Upper lobe of left lung (tissue), 6 donors: ENCODE measurements around the gene DPYSL3. TPM values are rescaled to one million over a fixed set of nuclear protein-coding genes. Genes with fewer than 3 reads are reported as not detected.

Experiments
- ATAC-seq, 2 donors: fragments of 200-7000 bp; cut with Tn5 transposase; one replicate each; pipeline ENCODE4 v1.9.1; 2022; ENCODE audit warnings: mild to moderate bottlenecking in 2 of 2, moderate library complexity in 2 of 2; ENCODE audit not compliant: low FRiP score in 2 of 2
- DNase-seq, 2 donors: peaks; one replicate each; pipeline ENCODE4 v3.0.0-alpha.2; 2019 to 2020
- H3K27ac ChIP-seq, 4 donors: fragments of 200-600 bp; sonication (generic); one replicate each; pipeline ENCODE4 v1.5.1; 2016 to 2019
- H3K27me3 ChIP-seq, 4 donors: fragments of 200-600 bp; sonication (generic); one replicate each; pipeline ENCODE4 v1.5.1; 2017 to 2019
- H3K36me3 ChIP-seq, 4 donors: fragments of 200-600 bp; sonication (generic); one replicate each; pipeline ENCODE4 v1.5.1; 2016 to 2019
- H3K4me1 ChIP-seq, 4 donors: fragments of 200-600 bp; sonication (generic); one replicate each; pipeline ENCODE4 v1.5.1; 2018 to 2019
- H3K4me3 ChIP-seq, 4 donors: fragments of 200-600 bp; sonication (generic); one replicate each; pipeline ENCODE4 v1.5.1; 2017 to 2019; ENCODE audit warnings: mild to moderate bottlenecking in 2 of 4, moderate library complexity in 1 of 4
- H3K9me3 ChIP-seq, 4 donors: fragments of 200-600 bp; sonication (generic); one replicate each; pipeline ENCODE4 v1.5.1; 2018 to 2019
- CTCF ChIP-seq, 6 experiments: fragments of 450-650 bp in 4 of 6; fragments of 200-600 bp in 2 of 6; sonication (generic) in 2 of 6; IDR thresholded peaks; one replicate each; pipeline ENCODE4 v1.5.1; 2016 to 2019; ENCODE audit warnings: antibody characterized with exemption in 6 of 6
- EP300 ChIP-seq, 4 donors: sonication (generic); formaldehyde crosslinking; IDR thresholded peaks; one replicate each; pipeline ENCODE4 v1.5.1; 2017; ENCODE audit warnings: antibody characterized with exemption in 4 of 4, control low read depth in 2 of 4
- POLR2A ChIP-seq, 4 donors: fragments of 450-650 bp; IDR thresholded peaks; one replicate each; pipeline ENCODE4 v1.5.1; 2016 to 2017; ENCODE audit warnings: antibody characterized with exemption in 4 of 4, mild to moderate bottlenecking in 2 of 4
- POLR2AphosphoS5 ChIP-seq, 2 donors: sonication (generic); formaldehyde crosslinking; IDR thresholded peaks; one replicate each; pipeline ENCODE4 v1.5.1; 2017; ENCODE audit warnings: antibody characterized with exemption in 2 of 2
- WGBS, 2 donors: methylation state at CpG; one replicate each; pipeline ENCODE4 v1.1.5; 2017 to 2018; 5-methylcytosine and 5-hydroxymethylcytosine counted together
- small RNA-seq, 4 donors: library from RNA; depleted of rRNA; stranded (forward); fragments of <200 nt; gene quantifications; one replicate each; pipeline ENCODE3, GENCODE V24; 2016
- total RNA-seq, 6 donors: library from RNA; depleted of rRNA in 4 of 6; stranded (reverse); fragments of >200 nt in 4 of 6; gene quantifications; one replicate each; pipeline versions ENCODE4 v1.1.0 to v1.2.1, GENCODE V29; 2016 to 2021
- donor health status: DM: no; HTN: no; CAD: no; lungs with moderate emphysema.
- donor health status: DM: no; HTN: yes; CAD: no; lungs with severe emphysema.

DPYSL3 gene
- total RNA-seq, 6 donors from 2014 or later, result 24.4 to 85.1 (median 40.6) TPM

DNA sequence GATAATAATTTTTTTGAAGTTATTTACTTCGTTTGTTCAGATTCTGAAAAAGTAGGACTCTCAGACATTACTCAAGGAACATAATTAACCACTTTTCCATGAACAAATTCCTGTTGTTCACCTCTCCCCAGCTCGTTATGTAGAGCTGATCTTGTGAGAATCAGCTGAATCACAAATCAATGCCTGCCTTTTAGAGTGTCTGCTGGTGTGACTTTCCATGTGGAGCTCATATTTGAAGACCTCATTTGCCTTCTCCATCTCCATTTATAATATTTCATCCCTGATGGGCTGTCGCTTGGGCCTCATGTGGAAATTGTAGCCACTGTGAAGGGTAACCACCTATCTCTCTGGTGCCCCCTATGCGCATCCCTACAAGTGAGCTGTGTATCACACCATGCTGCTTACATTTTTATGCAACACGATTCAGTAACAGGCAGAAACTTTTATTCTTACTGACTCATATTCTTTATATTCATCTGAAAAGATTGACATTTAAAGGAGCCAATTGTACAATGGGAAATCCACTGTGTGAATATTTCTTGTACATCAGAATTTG is 163.8 kb downstream of the DPYSL3 start:
- H3K36me3 ChIP-seq, result no peaks in the 10 kb centered on the region
- no peak overlapping the region for H3K4me3 ChIP-seq
- no peaks in the 10 kb centered on the region for H3K4me1 ChIP-seq
- DNase-seq (no peak), ATAC-seq (no peak)
- H3K27me3 ChIP-seq, result no peaks in the 10 kb centered on the region
- H3K27ac ChIP-seq, result no peak overlapping the region
- TF ChIP-seq EP300 (IDR thresholded peaks at IDR 0.05), result no peak
- no peak for TF ChIP-seq POLR2AphosphoS5 (IDR thresholded peaks at IDR 0.05)
- TF ChIP-seq CTCF (IDR thresholded peaks at IDR 0.05), result no peak
- no peak for TF ChIP-seq POLR2A (IDR thresholded peaks at IDR 0.05)
- H3K9me3 ChIP-seq, result no peaks in the 10 kb centered on the region
- 79 to 87% methylated on average over 5 of the region's 5 CpGs for WGBS, 2 donors

DNA sequence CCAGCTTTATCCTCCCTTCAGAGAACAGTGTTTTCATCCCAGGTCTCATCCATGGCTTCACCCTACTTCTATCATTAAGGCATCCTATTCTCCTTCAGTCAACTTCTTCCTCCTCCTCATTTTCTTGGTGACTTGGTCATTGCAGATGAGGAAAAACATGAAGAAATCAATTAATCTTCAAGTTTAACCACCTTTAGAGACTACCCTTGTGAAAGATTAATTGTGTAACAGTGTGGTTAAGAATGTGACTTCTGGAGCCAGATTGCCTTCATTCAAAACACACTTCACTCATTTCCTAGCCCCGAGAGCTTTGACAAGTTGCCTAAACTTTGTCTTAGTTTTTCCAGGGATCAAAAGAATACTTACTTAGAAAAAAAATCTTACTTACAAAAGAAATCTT is 165.0 kb downstream of the DPYSL3 start:
- Histone ChIP-seq H3K27ac (no peak overlapping the region), H3K9me3 (no peaks in the 10 kb centered on the region), H3K36me3 (no peaks in the 10 kb centered on the region), H3K27me3 (no peaks in the 10 kb centered on the region), H3K4me1 (no peaks in the 10 kb centered on the region), H3K4me3 (no peak overlapping the region)
- 0 to 13% methylated on average over 1 of the region's 1 CpG for WGBS, 2 donors
- DNase-seq, result no peak
- TF ChIP-seq EP300 (IDR thresholded peaks at IDR 0.05) (no peak), CTCF (IDR thresholded peaks at IDR 0.05) (no peak), POLR2AphosphoS5 (IDR thresholded peaks at IDR 0.05) (no peak), POLR2A (IDR thresholded peaks at IDR 0.05) (no peak)
- no peak for ATAC-seq

DNA sequence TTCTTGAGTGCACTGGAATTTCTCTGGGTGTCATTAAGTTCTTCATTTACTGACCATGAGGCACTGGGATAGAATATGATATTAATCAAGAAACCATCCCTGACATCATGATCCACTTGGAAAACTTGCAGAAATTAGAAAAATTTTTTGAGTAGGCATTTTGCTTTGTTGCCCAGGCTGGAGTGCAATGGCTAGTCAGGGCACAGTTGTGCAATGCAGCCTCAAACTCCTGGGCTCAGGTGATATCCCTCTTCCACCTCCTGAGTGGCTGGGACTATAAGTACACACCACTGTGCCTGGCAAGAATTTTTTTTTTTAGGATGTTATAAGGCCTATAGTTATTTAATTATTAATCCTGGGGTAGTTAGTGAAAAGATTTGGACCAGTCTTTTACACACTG is 168.5 kb downstream of the DPYSL3 start:
- peak in 1 of 2 donors; percentile 38 for DNase-seq
- Histone ChIP-seq H3K36me3 (no peaks in the 10 kb centered on the region), H3K27me3 (no peaks in the 10 kb centered on the region), H3K4me1 (no peaks in the 10 kb centered on the region), H3K9me3 (no peaks in the 10 kb centered on the region), H3K27ac (no peak overlapping the region), H3K4me3 (no peak overlapping the region)
- TF ChIP-seq POLR2A (IDR thresholded peaks at IDR 0.05) (no peak), CTCF (IDR thresholded peaks at IDR 0.05) (no peak), EP300 (IDR thresholded peaks at IDR 0.05) (no peak), POLR2AphosphoS5 (IDR thresholded peaks at IDR 0.05) (no peak)
- ATAC-seq, result no peak

DNA sequence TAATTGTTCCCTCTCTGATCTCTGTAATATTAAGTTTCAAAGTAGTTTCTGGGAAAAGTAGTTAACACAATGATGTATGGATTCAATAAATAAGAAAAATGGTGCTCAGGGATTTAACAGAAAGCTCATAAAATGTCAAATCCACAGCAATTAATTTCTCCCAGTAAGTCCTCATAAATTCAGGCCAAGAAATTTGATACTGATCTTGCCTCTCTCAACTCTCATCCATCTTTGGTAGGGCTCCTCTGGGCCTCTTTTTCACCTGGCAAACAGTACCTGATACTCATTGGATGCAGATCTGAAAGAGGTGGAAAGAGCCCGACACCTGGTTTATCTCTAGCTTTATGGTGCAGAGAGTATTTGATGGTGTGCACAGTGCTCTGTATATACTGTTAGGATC is 168.9 kb downstream of the DPYSL3 start:
- WGBS, 2 donors, result 81 to 100% methylated on average over 1 of the region's 1 CpG
- no peaks in the 10 kb centered on the region for H3K36me3 ChIP-seq
- DNase-seq (no peak), ATAC-seq (no peak)
- H3K27me3 ChIP-seq, result no peaks in the 10 kb centered on the region
- no peak overlapping the region for H3K4me3 ChIP-seq
- no peak overlapping the region for H3K27ac ChIP-seq
- no peak for TF ChIP-seq POLR2A (IDR thresholded peaks at IDR 0.05)
- TF ChIP-seq POLR2AphosphoS5 (IDR thresholded peaks at IDR 0.05), result no peak
- H3K9me3 ChIP-seq, result no peaks in the 10 kb centered on the region
- no peaks in the 10 kb centered on the region for H3K4me1 ChIP-seq

Small RNA genes lying within 50 kb of the gene (small RNA-seq; reads per million reads assigned to genes)
- 0 reads per million in 4 donors for gene AC011373.1
